GM19463 (cell line): ENCODE results near the gene BEX5.
"Not testable (repeated sequence)": the region's sequence is repeated elsewhere in the genome, so short reads cannot be mapped to it uniquely, and the experiment has no call there.

Experiments used
- ATAC-seq: cut with Tn5 transposase; IDR thresholded peaks from one replicate; pipeline ENCODE4 v1.9.1; 2021; ENCODE audit warnings: mild to moderate bottlenecking, moderate library complexity; ENCODE audit not compliant: unreplicated experiment

BEX5 gene

GRCh38 chrX:102155806-102156179, at the start of gene BEX5:
TSS of gene BEX5 (minus strand) at chrX:102155977. CDS start at chrX:102154265, 1,712 bp downstream.
- peak; percentile 92 for ATAC-seq

- ATAC-seq = no peak
Measured at GRCh38 chrX:102185967-102186720, 30.4 kb upstream of the BEX5 start.

- peak; percentile 31 for ATAC-seq
Measured at GRCh38 chrX:102154900-102155805, 624 bp downstream of the BEX5 start.

GRCh38 chrX:102154218-102154860, 1.4 kb downstream of the BEX5 start:
- ATAC-seq = no peak

- not testable (repeated sequence) for ATAC-seq
Measured at GRCh38 chrX:102142274-102142673, 13.5 kb downstream of the BEX5 start, which contains the start of gene TCEAL6. TSS of gene TCEAL6 (minus strand) at chrX:102142481.

GRCh38 chrX:102141631-102142030, 14.1 kb downstream of the BEX5 start:
- ATAC-seq = not testable (repeated sequence)

GRCh38 chrX:102140876-102141275, 14.9 kb downstream of the BEX5 start:
- ATAC-seq = not testable (repeated sequence)

- ATAC-seq = no peak
Measured at GRCh38 chrX:102138064-102138463, 17.7 kb downstream of the BEX5 start.

GRCh38 chrX:102129473-102129872, 26.3 kb downstream of the BEX5 start:
- no peak for ATAC-seq

- ATAC-seq = no peak
Measured at GRCh38 chrX:102126863-102127262, 28.9 kb downstream of the BEX5 start.

- not testable (repeated sequence) for ATAC-seq
Measured at GRCh38 chrX:102126080-102126818, 29.5 kb downstream of the BEX5 start.

GRCh38 chrX:102125436-102125835, 30.3 kb downstream of the BEX5 start, which contains the start of gene TCEAL2:
TSS of gene TCEAL2 (plus strand) at chrX:102125679. CDS start at chrX:102126831, 1,152 bp downstream.
- ATAC-seq = not testable (repeated sequence)

GRCh38 chrX:102125014-102125413, 30.8 kb downstream of the BEX5 start:
- not testable (repeated sequence) for ATAC-seq

- ATAC-seq = no peak
Measured at GRCh38 chrX:102115748-102116147, 40.0 kb downstream of the BEX5 start.

- no peak for ATAC-seq
Measured at GRCh38 chrX:102113367-102113766, 42.4 kb downstream of the BEX5 start.
